ENCODE results near the gene ANK2. TPM values are rescaled to one million over a fixed set of nuclear protein-coding genes. Genes with fewer than 3 reads are reported as not detected.

ANK2 gene
- total RNA-seq, 1 donor: 15.1 TPM

DNA sequence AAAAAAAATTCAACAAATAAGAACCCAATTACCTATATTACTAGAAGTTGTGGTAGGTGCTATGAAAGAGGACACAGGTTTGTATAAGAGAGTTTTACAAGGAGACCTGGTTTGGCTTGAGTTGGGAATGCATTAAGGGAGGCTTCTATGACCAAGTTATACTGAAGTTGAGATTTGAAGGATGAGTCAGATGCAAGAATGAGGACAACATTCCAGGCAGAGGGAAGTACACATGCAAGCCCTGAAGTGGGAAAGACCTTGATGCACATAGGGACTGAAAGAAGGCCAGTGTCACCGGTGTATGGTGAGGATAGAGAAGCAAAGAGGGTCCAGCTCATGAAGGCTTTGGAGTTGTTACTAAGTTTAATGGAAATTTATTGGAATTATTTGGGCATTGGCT is 52.2 kb downstream of the ANK2 start:
- no peak for DNase-seq (ENCODE audit: low read depth)
- TF ChIP-seq, protein P1, sequence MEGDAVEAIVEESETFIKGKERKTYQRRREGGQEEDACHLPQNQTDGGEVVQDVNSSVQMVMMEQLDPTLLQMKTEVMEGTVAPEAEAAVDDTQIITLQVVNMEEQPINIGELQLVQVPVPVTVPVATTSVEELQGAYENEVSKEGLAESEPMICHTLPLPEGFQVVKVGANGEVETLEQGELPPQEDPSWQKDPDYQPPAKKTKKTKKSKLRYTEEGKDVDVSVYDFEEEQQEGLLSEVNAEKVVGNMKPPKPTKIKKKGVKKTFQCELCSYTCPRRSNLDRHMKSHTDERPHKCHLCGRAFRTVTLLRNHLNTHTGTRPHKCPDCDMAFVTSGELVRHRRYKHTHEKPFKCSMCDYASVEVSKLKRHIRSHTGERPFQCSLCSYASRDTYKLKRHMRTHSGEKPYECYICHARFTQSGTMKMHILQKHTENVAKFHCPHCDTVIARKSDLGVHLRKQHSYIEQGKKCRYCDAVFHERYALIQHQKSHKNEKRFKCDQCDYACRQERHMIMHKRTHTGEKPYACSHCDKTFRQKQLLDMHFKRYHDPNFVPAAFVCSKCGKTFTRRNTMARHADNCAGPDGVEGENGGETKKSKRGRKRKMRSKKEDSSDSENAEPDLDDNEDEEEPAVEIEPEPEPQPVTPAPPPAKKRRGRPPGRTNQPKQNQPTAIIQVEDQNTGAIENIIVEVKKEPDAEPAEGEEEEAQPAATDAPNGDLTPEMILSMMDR (IDR thresholded peaks at IDR 0.05; ENCODE audit: insufficient read depth, low read depth, low read length): no peak
- H3K4me3 ChIP-seq (ENCODE audit: low read depth, low read length): no peak overlapping the region

DNA sequence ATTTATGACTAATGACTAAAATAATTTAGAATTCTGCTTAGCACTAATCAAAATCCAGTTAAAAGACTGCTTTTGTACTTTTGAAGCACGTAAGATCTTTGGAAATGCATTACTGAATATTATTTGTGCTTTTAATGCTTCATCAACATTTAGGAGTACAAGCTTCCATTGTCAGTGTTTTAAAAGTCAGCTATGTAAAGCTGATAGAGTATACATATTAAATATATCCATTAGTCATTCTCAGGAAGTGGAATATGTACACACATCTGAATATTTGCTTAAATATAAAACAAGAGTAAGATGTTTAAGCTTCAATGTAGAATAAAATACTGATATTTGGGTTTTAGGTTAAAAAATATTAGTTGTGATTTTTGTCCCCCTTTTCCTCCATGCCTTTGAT is 54.1 kb downstream of the ANK2 start:
- TF ChIP-seq, protein P1 (IDR thresholded peaks at IDR 0.05; ENCODE audit: insufficient read depth, low read depth, low read length): no peak
- DNase-seq (ENCODE audit: low read depth): no peak
- no peak overlapping the region for H3K4me3 ChIP-seq (ENCODE audit: low read depth, low read length)

DNA sequence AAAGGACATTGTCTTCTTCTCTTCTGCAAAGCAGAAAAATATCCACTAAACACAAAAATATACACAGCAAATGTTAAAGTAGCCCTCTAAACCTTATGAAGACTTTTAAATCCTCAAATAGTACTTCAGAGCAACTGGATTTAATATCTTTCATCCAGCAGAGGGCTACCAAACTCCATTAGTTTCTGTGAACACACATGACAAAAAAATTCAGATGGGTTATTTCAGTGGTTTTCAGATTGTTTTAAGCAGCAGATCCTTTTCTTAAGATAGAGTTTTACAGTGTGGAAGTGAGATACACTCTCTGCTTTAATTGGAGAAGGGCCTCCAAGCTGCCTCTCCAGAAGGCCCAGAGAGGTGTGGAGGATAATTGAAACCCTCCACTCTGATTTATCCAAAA is 56.7 kb downstream of the ANK2 start:
- H3K4me3 ChIP-seq (ENCODE audit: low read depth, low read length): no peak overlapping the region
- DNase-seq (ENCODE audit: low read depth): peak; percentile 53
- TF ChIP-seq, protein P1 (IDR thresholded peaks at IDR 0.05; ENCODE audit: insufficient read depth, low read depth, low read length): peak; percentile 38

DNA sequence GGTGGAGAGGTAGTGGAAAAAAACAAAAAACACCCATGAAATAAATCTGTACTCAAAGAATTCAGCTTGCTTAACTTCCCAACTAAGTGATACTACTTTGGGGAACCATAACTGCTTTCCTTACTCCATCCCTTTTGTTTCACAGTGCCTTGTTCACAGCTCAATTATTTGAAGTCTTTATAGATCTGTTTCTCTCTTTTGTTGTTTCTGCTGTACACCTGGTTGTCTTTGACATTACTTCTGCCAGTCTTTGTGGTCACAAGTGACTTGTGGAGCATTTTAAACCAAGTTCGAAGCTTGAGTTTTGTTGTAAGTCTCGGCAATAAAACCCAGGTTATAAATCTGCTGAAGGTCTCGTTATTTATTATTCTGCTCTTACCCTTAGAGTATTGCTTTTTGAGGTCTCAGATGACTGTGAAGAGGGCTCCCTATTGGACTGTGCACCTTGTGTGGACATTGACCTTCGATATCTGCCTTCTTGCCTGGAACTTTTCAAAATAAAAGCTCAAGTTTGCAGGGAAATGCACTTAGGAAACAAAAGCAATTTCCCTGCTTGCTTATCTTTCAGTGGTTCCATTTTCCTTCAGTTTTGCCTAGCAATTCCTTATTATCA is 59.8 kb downstream of the ANK2 start:
- no peak overlapping the region for H3K4me3 ChIP-seq (ENCODE audit: low read depth, low read length)
- peak; percentile 30 for DNase-seq (ENCODE audit: low read depth)
- TF ChIP-seq, protein P1 (IDR thresholded peaks at IDR 0.05; ENCODE audit: insufficient read depth, low read depth, low read length): no peak

DNA sequence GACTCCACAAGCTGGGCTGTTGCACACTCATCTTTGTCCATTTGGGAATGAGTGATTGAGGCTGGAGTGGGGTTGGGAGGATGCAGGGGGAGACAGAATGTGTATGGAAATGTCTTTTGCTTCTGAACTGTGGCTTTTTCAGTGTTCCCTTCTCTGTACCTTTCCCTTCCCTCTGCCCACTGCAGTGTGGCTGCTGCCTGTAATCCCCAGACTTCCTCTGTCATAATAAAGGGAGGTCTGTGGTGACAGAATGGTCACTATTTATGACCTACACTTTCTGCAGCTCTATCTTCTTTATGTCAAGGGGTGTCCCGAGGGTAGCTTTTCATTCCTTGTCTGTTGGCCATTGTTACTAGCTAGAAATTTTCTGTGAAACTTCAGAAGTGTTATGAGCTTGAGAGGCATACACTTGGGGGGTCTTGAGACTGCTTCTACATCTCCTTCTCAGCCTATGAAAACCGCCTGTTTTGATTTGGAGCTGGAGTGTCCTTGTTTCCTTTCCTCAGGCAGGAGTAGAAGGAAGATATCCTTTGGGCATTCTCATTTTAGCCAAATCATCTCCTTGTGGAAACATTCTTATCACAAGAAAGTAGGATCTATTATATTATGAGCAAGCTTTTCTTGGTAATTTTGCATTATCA is 63.0 kb downstream of the ANK2 start:
- TF ChIP-seq, protein P1 (IDR thresholded peaks at IDR 0.05; ENCODE audit: insufficient read depth, low read depth, low read length): no peak
- H3K4me3 ChIP-seq (ENCODE audit: low read depth, low read length): no peak overlapping the region
- no peak for DNase-seq (ENCODE audit: low read depth)

DNA sequence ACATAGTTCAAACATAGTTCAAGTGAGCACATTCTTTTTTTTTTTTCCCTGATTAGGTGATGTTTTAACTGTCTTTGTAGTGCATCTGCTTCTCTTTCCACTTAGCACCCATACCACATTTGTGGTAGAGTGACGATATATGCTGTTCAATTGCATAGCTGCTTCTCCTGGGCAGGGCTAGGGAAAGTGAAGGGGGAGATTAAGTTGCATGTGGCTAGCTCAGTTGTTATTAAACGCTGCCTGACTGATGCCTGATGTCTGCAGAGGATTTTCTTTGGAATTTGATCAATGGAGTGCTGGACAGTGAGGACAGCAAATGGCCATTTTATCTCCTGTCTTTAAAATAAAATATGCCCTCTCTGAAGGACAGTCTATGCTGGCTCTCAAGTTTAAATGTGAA is 63.7 kb downstream of the ANK2 start:
- DNase-seq (ENCODE audit: low read depth): no peak
- TF ChIP-seq, protein P1 (IDR thresholded peaks at IDR 0.05; ENCODE audit: insufficient read depth, low read depth, low read length): no peak
- H3K4me3 ChIP-seq (ENCODE audit: low read depth, low read length): no peak overlapping the region

All from fibroblast of villous mesenchyme (primary cell).